GM06990 (cell line): ENCODE results near the gene DAP3.
"Not testable (repeated sequence)": the region's sequence is repeated elsewhere in the genome, so short reads cannot be mapped to it uniquely, and the experiment has no call there.

Source experiments
- DNase-seq: peaks from one replicate; pipeline ENCODE4 v3.0.0-alpha.2; 2011; ENCODE audit not compliant: insufficient read length; ENCODE audit errors: extremely low read depth
- H3K27me3 ChIP-seq: replicated peaks from 2 replicates; pipeline ENCODE4 v1.6.0; 2011; ENCODE audit warnings: low read length; ENCODE audit not compliant: control insufficient read depth, insufficient read depth
- H3K36me3 ChIP-seq: 2 replicates; pipeline ENCODE4 v1.5.1; 2011; ENCODE audit warnings: low read length; ENCODE audit not compliant: control insufficient read depth, insufficient read depth
- H3K4me3 ChIP-seq: replicated peaks from 2 replicates; pipeline ENCODE4 v1.5.1; 2011; ENCODE audit warnings: low read depth, mild to moderate bottlenecking, control low read depth, low read length
- TF ChIP-seq, protein P1 (sequence below): IDR thresholded peaks from 2 replicates; pipeline ENCODE4 v1.5.1; 2011; ENCODE audit warnings: low read length, control low read depth, mild to moderate bottlenecking, inconsistent platforms; ENCODE audit not compliant: insufficient read depth, poor library complexity, severe bottlenecking

The DAP3 gene

GRCh38 chr1:155689081-155689607 is at the start of gene DAP3:
TSS of gene DAP3 (plus strand) at chr1:155689091. CDS start at chr1:155709780, 20,689 bp downstream.
- peak within 1 kb of the TSS; percentile 93 for H3K4me3 ChIP-seq
- not testable (repeated sequence) for H3K36me3 ChIP-seq, H3K27me3 ChIP-seq, DNase-seq

DNA sequence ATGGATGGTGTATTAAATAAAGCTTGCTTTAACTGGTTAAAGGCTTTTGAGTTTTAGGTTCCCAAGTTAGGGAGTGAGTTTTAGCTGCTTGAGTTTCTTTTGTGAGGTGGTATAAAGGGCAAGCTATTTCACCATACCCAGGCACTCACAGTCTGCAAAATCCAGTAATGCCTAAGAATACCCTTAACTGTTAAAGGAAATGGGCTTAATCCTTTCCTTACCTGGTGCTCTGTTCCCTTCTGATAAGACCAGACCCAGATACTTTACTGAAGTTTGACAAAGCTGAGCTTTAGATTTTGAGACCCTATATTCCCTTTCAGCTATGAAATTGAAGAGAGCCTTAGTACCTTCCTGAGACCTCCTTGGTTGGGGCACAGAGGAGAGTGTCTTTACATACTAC is 48.5 kb upstream of the DAP3 start:
- no peak overlapping the region for H3K4me3 ChIP-seq

GRCh38 chr1:155642559-155643180 is 46.2 kb upstream of the DAP3 start:
- DNase-seq, H3K27me3 ChIP-seq, H3K36me3 ChIP-seq, H3K4me3 ChIP-seq: not testable (repeated sequence)

More for the DNA sequence above, 48.5 kb upstream of the DAP3 start:
- DNase-seq: no peak
- TF ChIP-seq, protein P1, sequence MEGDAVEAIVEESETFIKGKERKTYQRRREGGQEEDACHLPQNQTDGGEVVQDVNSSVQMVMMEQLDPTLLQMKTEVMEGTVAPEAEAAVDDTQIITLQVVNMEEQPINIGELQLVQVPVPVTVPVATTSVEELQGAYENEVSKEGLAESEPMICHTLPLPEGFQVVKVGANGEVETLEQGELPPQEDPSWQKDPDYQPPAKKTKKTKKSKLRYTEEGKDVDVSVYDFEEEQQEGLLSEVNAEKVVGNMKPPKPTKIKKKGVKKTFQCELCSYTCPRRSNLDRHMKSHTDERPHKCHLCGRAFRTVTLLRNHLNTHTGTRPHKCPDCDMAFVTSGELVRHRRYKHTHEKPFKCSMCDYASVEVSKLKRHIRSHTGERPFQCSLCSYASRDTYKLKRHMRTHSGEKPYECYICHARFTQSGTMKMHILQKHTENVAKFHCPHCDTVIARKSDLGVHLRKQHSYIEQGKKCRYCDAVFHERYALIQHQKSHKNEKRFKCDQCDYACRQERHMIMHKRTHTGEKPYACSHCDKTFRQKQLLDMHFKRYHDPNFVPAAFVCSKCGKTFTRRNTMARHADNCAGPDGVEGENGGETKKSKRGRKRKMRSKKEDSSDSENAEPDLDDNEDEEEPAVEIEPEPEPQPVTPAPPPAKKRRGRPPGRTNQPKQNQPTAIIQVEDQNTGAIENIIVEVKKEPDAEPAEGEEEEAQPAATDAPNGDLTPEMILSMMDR: no peak
- Histone ChIP-seq H3K27me3 (no peaks in the 10 kb centered on the region), H3K36me3 (no peaks in the 10 kb centered on the region)

DNA sequence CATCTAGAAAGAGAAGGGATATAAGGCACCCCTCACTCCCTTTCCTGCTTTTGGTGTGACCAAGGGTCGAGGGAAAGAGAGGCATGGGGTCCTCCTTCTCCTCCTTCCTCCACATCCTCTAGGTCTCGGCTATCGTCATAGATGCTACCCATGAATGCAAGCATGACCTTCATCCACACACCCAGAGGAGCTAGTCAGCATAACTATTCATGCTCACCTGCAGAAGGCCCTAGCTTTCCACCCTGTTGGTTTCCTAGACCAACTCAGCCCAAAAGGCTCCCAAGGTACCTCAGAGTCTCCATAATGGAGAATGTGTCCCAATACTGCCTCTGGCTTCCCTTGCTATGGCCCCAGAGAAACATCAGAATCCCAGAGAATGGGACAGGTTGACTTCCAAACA is 45.7 kb upstream of the DAP3 start:
- H3K4me3 ChIP-seq: no peak overlapping the region
- H3K36me3 ChIP-seq: no peaks in the 10 kb centered on the region
- DNase-seq: no peak
- no peaks in the 10 kb centered on the region for H3K27me3 ChIP-seq
- TF ChIP-seq, protein P1: no peak

GRCh38 chr1:155645034-155645598 is 43.8 kb upstream of the DAP3 start:
- Histone ChIP-seq H3K36me3 (no peaks in the 10 kb centered on the region), H3K4me3 (no peak overlapping the region), H3K27me3 (no peaks in the 10 kb centered on the region)
- DNase-seq: no peak
- TF ChIP-seq, protein P1: no peak

GRCh38 chr1:155645648-155646047 is 43.2 kb upstream of the DAP3 start:
- Histone ChIP-seq H3K4me3 (no peak overlapping the region), H3K27me3 (no peaks in the 10 kb centered on the region), H3K36me3 (no peaks in the 10 kb centered on the region)
- no peak for DNase-seq
- TF ChIP-seq, protein P1: no peak

DNA sequence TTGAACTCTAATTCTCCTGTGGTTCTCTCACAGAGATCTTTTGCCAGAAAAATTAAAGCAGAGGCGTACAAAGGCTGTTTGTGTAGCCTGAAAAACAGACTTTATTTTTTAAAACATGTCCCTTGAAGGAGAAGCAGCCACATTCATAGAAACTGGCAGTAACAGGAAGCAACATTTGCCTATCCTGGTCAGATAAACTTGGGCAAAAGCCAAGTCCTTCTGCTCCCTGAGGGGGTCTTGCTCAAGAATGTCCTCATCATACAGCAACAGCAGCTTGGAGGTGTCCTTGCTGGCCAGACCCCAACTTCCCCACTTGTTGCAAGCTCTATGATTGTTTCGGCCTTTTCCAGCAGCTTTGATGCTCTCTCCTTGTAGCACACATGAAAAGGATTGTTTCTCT is 42.6 kb upstream of the DAP3 start:
- no peaks in the 10 kb centered on the region for H3K27me3 ChIP-seq
- no peak for DNase-seq
- no peak overlapping the region for H3K4me3 ChIP-seq
- TF ChIP-seq, protein P1: no peak
- no peaks in the 10 kb centered on the region for H3K36me3 ChIP-seq
